Choroid plexus epithelial cell (primary cell): ENCODE data around the gene CYBA.
A peak's percentile ranks its signal among the peaks of the same experiment; 100 is the strongest.

ENCODE experiments used
- DNase-seq: peaks from one replicate; pipeline ENCODE4 v3.0.0-alpha.2; 2010; ENCODE audit warnings: low read depth
- H3K4me3 ChIP-seq: 2 replicates; pipeline ENCODE4 v1.5.1; 2011; ENCODE audit warnings: low read depth, mild to moderate bottlenecking, control low read depth, low read length, moderate library complexity
- TF ChIP-seq, protein P1 (sequence below): conservative IDR thresholded peaks from 2 replicates; pipeline ENCODE4 v1.5.1; 2011; ENCODE audit warnings: low read depth, mild to moderate bottlenecking, control low read depth, inconsistent platforms, low read length, moderate library complexity

Gene CYBA

DNA sequence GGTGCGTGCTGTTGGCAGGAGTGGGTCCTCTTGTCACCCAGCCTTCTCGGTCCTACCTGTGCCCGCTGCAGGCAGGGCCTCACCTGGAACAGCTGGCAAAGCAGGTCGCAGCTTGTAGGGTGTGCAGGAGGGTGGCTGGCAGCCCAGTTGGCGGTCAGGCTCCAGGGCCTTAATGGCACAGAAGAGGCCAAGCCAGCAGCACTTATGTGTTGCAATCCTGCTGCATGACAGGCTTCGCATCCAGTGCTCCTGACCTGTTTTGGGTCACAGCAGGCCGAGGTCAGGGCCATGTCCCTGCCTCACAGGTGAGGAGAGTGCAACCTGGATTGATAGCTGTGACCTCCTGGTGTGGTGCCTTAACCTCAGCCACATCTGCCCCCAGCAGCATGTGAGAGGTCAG is 48.8 kb downstream of the CYBA start:
- no peak overlapping the region for H3K4me3 ChIP-seq
- no peak for DNase-seq
- TF ChIP-seq, protein P1, sequence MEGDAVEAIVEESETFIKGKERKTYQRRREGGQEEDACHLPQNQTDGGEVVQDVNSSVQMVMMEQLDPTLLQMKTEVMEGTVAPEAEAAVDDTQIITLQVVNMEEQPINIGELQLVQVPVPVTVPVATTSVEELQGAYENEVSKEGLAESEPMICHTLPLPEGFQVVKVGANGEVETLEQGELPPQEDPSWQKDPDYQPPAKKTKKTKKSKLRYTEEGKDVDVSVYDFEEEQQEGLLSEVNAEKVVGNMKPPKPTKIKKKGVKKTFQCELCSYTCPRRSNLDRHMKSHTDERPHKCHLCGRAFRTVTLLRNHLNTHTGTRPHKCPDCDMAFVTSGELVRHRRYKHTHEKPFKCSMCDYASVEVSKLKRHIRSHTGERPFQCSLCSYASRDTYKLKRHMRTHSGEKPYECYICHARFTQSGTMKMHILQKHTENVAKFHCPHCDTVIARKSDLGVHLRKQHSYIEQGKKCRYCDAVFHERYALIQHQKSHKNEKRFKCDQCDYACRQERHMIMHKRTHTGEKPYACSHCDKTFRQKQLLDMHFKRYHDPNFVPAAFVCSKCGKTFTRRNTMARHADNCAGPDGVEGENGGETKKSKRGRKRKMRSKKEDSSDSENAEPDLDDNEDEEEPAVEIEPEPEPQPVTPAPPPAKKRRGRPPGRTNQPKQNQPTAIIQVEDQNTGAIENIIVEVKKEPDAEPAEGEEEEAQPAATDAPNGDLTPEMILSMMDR: no peak

GRCh38 chr16:88601313-88602036 is 49.4 kb downstream of the CYBA start:
- DNase-seq: no peak
- no peak overlapping the region for H3K4me3 ChIP-seq
- TF ChIP-seq, protein P1: no peak

- TF ChIP-seq, protein P1: no peak
- no peak overlapping the region for H3K4me3 ChIP-seq
Measured at GRCh38 chr16:88600539-88600896, 50.3 kb downstream of the CYBA start.

GRCh38 chr16:88599825-88600538 is 50.9 kb downstream of the CYBA start:
- TF ChIP-seq, protein P1: no peak
- H3K4me3 ChIP-seq: no peak overlapping the region
- no peak for DNase-seq

More at GRCh38 chr16:88600539-88600896, 50.3 kb downstream of the CYBA start:
- no peak for DNase-seq

DNA sequence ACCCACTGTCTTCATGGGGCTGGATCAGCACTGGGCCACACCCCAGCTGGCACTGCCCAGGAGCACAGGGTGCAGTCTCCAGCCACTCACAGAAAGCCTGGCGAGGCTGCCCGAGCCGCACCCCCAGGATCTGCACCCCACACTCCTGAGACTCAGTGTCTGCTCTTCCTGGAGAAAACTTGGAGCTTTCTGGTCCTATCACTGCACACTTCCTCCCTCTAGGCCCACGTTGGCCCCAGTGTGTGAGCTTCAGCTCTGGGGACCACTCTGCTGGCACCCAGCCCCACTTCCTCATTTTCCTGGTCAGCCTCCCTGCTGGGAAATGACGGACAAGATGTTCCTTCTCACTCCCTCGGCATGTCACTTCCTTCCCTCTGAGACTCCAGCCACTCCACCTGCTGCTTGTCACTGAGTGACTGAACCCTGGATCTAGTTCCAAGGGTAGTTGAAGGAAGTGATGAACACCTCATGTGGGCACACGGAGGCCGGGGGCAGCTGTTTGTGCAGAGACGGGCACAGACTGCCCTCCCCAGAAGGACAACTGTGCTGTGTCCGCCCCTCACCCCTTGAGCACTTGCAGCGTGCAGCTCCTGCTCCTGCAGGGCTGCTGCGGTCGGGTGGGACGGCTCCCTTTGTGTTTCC is 51.6 kb downstream of the CYBA start:
- TF ChIP-seq, protein P1: no peak
- H3K4me3 ChIP-seq: no peak overlapping the region
- DNase-seq: peak; percentile 41

GRCh38 chr16:88597856-88598491 is 52.9 kb downstream of the CYBA start:
- TF ChIP-seq, protein P1: no peak
- H3K4me3 ChIP-seq: no peak overlapping the region
- no peak for DNase-seq
